SK-N-SH treated with all-trans-retinoic acid at 6 μM for 48 hours (cell line): Measurements from ENCODE around the gene KRT6B.

Experiments
- ATAC-seq: fragments of 200-7000 bp; cut with Tn5 transposase; 3 replicates; pipeline ENCODE4 v1.9.1; 2020; ENCODE audit warnings: mild to moderate bottlenecking, moderate library complexity
- ARNTL ChIP-seq: fragments of 450-650 bp; formaldehyde crosslinking; IDR thresholded peaks from 2 replicates; pipeline ENCODE4 v1.5.0; 2020; ENCODE audit warnings: low read depth, mild to moderate bottlenecking, moderate library complexity, borderline replicate concordance
- BACH2 ChIP-seq: fragments of 250-450 bp; sonication (Bioruptor Pico); IDR thresholded peaks from 2 replicates; pipeline ENCODE4 v1.9.0; 2021; ENCODE audit warnings: mild to moderate bottlenecking, borderline replicate concordance
- CSDC2 ChIP-seq: fragments of 250-450 bp; sonication (Bioruptor Pico); IDR thresholded peaks from 2 replicates; pipeline ENCODE4 v1.5.0; 2020; ENCODE audit warnings: mild to moderate bottlenecking, moderate library complexity
- GLIS3 ChIP-seq: fragments of 250-450 bp; sonication (Bioruptor Pico); IDR thresholded peaks from 2 replicates; pipeline ENCODE4 v1.5.0; 2020; ENCODE audit warnings: mild to moderate bottlenecking, moderate library complexity
- ISL1 ChIP-seq: fragments of 250-450 bp; sonication (Bioruptor Pico); IDR thresholded peaks from 2 replicates; pipeline ENCODE4 v2.1.2; 2022; ENCODE audit warnings: mild to moderate bottlenecking, moderate library complexity
- OSR1 ChIP-seq: fragments of 250-450 bp; sonication (Bioruptor Pico); IDR thresholded peaks from 2 replicates; pipeline ENCODE4 v1.8.0; 2022; ENCODE audit warnings: moderate library complexity, mild to moderate bottlenecking, inconsistent platforms
- PPARA ChIP-seq: fragments of 250-450 bp; sonication (Bioruptor Pico); IDR thresholded peaks from 2 replicates; pipeline ENCODE4 v1.5.0; 2020; ENCODE audit warnings: mild to moderate bottlenecking, borderline replicate concordance
- RARB ChIP-seq: fragments of 250-450 bp; sonication (Bioruptor Pico); IDR thresholded peaks from 2 replicates; pipeline ENCODE4 v1.8.0; 2021; ENCODE audit warnings: mild to moderate bottlenecking, moderate library complexity
- SNAI2 ChIP-seq: fragments of 250-450 bp; sonication (Bioruptor Pico); IDR thresholded peaks from 2 replicates; pipeline ENCODE4 v1.5.0; 2020; ENCODE audit warnings: mild to moderate bottlenecking, moderate library complexity
- TCF4 ChIP-seq: fragments of 250-450 bp; sonication (Bioruptor Pico); IDR thresholded peaks from 2 replicates; pipeline ENCODE4 v1.8.0; 2021; ENCODE audit warnings: mild to moderate bottlenecking, moderate library complexity, borderline replicate concordance
- TOX ChIP-seq: fragments of 250-450 bp; sonication (Bioruptor Pico); IDR thresholded peaks from 2 replicates; pipeline ENCODE4 v1.8.0; 2021; ENCODE audit warnings: mild to moderate bottlenecking, moderate library complexity, borderline replicate concordance
- ZC3H10 ChIP-seq: fragments of 250-450 bp; sonication (Bioruptor Pico); IDR thresholded peaks from 2 replicates; pipeline ENCODE4 v1.5.1; 2021; ENCODE audit warnings: mild to moderate bottlenecking, moderate library complexity
- ZFP30 ChIP-seq: fragments of 450-650 bp; formaldehyde crosslinking; IDR thresholded peaks from 2 replicates; pipeline ENCODE4 v1.5.0; 2022; ENCODE audit warnings: mild to moderate bottlenecking, moderate library complexity
- ZNF70 ChIP-seq: fragments of 450-650 bp; formaldehyde crosslinking; IDR thresholded peaks from 2 replicates; pipeline ENCODE4 v1.5.0; 2020; ENCODE audit warnings: mild to moderate bottlenecking, moderate library complexity
- ZNF8 ChIP-seq: fragments of 450-650 bp; formaldehyde crosslinking; IDR thresholded peaks from 2 replicates; pipeline ENCODE4 v1.5.0; 2020; ENCODE audit warnings: mild to moderate bottlenecking, moderate library complexity
- TF ChIP-seq, protein P1 (sequence below): fragments of 250-450 bp; sonication (Bioruptor Pico); IDR thresholded peaks from 2 replicates; pipeline ENCODE4 v1.8.0; 2021; ENCODE audit warnings: low read depth, mild to moderate bottlenecking, moderate library complexity, borderline replicate concordance
- TF ChIP-seq, protein P2 (sequence below): fragments of 250-450 bp; sonication (Bioruptor Pico); IDR thresholded peaks from 2 replicates; pipeline ENCODE4 v1.5.1; 2021; ENCODE audit warnings: mild to moderate bottlenecking, moderate library complexity
- TF ChIP-seq, protein P3 (sequence below): fragments of 250-450 bp; sonication (Bioruptor Pico); IDR thresholded peaks from 2 replicates; pipeline ENCODE4 v1.8.0; 2020; ENCODE audit warnings: mild to moderate bottlenecking, moderate library complexity, borderline replicate concordance
- TF ChIP-seq, protein P4 (sequence below): fragments of 250-450 bp; sonication (Bioruptor Pico); IDR thresholded peaks from 2 replicates; pipeline ENCODE4 v1.5.0; 2020; ENCODE audit warnings: mild to moderate bottlenecking, moderate library complexity

Gene KRT6B

DNA sequence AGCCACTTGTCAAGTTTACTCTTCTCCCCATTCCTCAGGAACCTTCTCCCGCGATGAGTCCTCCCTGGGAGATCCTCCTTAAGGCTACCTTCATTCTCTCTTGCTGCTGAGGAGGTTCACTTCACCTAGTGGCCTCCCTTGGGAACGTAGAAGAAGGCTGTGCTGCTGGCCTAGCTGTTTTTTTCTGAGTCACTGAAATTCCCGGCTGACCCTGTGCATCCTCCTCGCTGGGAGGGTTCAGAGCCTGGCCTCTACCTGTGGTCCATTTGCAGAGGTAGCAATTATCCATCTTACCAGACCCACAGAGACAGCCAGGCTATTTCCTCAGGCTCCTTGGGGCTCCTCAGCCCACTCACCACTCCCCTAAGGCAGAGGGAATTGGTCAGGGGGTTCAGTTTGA lies 50.4 kb downstream of the KRT6B start (continued):
- TF ChIP-seq ARNTL (CRISPR knock-in tag) (no peak), PPARA (CRISPR knock-in tag) (no peak), GLIS3 (CRISPR knock-in tag) (no peak)
- TF ChIP-seq, protein P1, sequence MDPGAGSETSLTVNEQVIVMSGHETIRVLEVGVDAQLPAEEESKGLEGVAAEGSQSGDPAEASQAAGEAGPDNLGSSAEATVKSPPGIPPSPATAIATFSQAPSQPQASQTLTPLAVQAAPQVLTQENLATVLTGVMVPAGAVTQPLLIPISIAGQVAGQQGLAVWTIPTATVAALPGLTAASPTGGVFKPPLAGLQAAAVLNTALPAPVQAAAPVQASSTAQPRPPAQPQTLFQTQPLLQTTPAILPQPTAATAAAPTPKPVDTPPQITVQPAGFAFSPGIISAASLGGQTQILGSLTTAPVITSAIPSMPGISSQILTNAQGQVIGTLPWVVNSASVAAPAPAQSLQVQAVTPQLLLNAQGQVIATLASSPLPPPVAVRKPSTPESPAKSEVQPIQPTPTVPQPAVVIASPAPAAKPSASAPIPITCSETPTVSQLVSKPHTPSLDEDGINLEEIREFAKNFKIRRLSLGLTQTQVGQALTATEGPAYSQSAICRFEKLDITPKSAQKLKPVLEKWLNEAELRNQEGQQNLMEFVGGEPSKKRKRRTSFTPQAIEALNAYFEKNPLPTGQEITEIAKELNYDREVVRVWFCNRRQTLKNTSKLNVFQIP (CRISPR knock-in tag) = no peak
- TF ChIP-seq, protein P2, sequence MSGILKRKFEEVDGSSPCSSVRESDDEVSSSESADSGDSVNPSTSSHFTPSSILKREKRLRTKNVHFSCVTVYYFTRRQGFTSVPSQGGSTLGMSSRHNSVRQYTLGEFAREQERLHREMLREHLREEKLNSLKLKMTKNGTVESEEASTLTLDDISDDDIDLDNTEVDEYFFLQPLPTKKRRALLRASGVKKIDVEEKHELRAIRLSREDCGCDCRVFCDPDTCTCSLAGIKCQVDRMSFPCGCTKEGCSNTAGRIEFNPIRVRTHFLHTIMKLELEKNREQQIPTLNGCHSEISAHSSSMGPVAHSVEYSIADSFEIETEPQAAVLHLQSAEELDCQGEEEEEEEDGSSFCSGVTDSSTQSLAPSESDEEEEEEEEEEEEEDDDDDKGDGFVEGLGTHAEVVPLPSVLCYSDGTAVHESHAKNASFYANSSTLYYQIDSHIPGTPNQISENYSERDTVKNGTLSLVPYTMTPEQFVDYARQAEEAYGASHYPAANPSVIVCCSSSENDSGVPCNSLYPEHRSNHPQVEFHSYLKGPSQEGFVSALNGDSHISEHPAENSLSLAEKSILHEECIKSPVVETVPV = no peak

DNA sequence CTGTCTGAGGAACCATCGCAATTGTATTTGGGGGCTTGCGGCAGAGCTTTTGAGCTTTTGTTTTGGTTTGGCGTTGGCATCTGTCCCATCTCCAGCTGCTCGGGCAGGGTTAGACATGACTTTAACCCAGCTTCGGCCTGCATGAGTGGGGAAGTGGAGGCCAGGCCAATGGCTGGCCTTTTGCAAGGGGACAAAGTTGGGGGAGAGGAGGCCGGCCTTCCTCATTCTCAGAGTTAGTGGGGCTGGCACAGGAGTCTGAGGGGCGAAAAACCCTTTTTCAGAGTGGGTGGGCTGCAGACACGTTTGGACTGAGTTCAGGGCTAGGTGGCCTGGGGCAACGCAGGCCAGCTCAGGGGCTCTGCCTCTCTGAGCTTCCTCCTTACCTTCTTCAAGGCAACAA lies 51.0 kb downstream of the KRT6B start:
- TF ChIP-seq ARNTL (CRISPR knock-in tag) (no peak), PPARA (CRISPR knock-in tag) (no peak), ZNF8 (CRISPR knock-in tag) (no peak), TOX (CRISPR knock-in tag) (no peak), OSR1 (no peak), ZNF70 (CRISPR knock-in tag) (no peak), ISL1 (CRISPR knock-in tag) (no peak), CSDC2 (CRISPR knock-in tag) (no peak)
- TF ChIP-seq, protein P1 (CRISPR knock-in tag) = no peak
- TF ChIP-seq, protein P3, sequence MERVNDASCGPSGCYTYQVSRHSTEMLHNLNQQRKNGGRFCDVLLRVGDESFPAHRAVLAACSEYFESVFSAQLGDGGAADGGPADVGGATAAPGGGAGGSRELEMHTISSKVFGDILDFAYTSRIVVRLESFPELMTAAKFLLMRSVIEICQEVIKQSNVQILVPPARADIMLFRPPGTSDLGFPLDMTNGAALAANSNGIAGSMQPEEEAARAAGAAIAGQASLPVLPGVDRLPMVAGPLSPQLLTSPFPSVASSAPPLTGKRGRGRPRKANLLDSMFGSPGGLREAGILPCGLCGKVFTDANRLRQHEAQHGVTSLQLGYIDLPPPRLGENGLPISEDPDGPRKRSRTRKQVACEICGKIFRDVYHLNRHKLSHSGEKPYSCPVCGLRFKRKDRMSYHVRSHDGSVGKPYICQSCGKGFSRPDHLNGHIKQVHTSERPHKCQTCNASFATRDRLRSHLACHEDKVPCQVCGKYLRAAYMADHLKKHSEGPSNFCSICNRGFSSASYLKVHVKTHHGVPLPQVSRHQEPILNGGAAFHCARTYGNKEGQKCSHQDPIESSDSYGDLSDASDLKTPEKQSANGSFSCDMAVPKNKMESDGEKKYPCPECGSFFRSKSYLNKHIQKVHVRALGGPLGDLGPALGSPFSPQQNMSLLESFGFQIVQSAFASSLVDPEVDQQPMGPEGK (CRISPR knock-in tag) = no peak
- TF ChIP-seq, protein P2 = no peak
- no peak for ATAC-seq

DNA sequence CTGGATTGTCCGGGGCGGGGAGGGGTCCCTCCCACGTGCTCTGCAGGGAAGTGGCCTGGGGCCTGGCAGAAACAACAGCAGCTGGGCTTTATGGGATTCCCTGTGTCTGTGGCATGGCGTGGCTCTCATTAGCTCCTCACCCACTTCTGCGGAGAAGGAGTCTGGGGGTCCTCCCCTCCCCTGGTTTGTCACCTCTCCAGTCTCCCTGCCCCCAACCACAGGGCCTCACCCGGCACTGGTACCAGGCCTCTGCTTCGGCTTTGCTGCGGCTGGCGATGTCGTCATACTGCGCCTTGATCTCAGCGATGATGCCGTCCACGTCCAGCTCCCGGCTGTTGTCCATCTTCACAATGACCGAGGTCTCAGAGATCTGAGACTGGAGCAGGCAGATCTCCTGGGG lies 52.2 kb downstream of the KRT6B start:
- TF ChIP-seq PPARA (CRISPR knock-in tag) (no peak), ISL1 (CRISPR knock-in tag) (no peak), BACH2 (CRISPR knock-in tag) (no peak), GLIS3 (CRISPR knock-in tag) (no peak)
- TF ChIP-seq, protein P2 = no peak
- no peak for ATAC-seq

DNA sequence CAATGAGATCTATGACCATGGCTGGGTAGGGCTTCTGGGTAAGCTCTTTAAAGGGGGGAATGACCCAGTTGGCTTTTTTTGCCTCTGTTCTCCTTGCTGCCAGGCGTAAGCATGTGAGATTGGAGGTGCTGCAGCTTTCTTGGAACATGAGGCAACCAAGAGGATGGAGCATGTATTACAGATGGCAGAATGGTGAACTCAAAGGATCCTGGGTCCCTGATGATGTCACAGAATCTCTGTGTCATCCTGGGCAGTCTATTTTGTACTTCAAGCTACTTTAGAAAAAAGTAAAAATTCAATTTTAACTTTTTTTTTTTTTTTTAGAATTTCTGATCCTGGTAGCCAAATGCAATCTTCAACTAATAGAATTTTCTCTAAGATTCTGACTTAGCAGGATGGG lies 53.8 kb downstream of the KRT6B start:
- no peak for ATAC-seq
- TF ChIP-seq ZC3H10 (CRISPR knock-in tag) = no peak
- no peak for TF ChIP-seq BACH2 (CRISPR knock-in tag)
- TF ChIP-seq SNAI2 (CRISPR knock-in tag) = no peak
- no peak for TF ChIP-seq ZNF70 (CRISPR knock-in tag)
- TF ChIP-seq OSR1 = no peak
- TF ChIP-seq ZFP30 (CRISPR knock-in tag) = no peak
- TF ChIP-seq RARB (CRISPR knock-in tag) = no peak
- TF ChIP-seq, protein P4, sequence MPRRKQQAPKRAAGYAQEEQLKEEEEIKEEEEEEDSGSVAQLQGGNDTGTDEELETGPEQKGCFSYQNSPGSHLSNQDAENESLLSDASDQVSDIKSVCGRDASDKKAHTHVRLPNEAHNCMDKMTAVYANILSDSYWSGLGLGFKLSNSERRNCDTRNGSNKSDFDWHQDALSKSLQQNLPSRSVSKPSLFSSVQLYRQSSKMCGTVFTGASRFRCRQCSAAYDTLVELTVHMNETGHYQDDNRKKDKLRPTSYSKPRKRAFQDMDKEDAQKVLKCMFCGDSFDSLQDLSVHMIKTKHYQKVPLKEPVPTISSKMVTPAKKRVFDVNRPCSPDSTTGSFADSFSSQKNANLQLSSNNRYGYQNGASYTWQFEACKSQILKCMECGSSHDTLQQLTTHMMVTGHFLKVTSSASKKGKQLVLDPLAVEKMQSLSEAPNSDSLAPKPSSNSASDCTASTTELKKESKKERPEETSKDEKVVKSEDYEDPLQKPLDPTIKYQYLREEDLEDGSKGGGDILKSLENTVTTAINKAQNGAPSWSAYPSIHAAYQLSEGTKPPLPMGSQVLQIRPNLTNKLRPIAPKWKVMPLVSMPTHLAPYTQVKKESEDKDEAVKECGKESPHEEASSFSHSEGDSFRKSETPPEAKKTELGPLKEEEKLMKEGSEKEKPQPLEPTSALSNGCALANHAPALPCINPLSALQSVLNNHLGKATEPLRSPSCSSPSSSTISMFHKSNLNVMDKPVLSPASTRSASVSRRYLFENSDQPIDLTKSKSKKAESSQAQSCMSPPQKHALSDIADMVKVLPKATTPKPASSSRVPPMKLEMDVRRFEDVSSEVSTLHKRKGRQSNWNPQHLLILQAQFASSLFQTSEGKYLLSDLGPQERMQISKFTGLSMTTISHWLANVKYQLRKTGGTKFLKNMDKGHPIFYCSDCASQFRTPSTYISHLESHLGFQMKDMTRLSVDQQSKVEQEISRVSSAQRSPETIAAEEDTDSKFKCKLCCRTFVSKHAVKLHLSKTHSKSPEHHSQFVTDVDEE (CRISPR knock-in tag) = no peak
- no peak for TF ChIP-seq TOX (CRISPR knock-in tag)
- TF ChIP-seq CSDC2 (CRISPR knock-in tag) = no peak
- no peak for TF ChIP-seq TCF4
- TF ChIP-seq ZNF8 (CRISPR knock-in tag) = no peak
